Measurements from ENCODE around the gene CD48.

- TF ChIP-seq EZH2 (IDR thresholded peaks at IDR 0.05; ENCODE audit: insufficient read depth, poor library complexity, severe bottlenecking) (no peak), EZH2phosphoT487 (IDR thresholded peaks at IDR 0.05; ENCODE audit: insufficient read depth, low read depth) (no peak)
Measured at GRCh38 chr1:160643138-160643537, 68.5 kb downstream of the CD48 start.
